GM12878 (cell line): ENCODE measurements around the gene AARSD1. TPM values are rescaled to one million over a fixed set of nuclear protein-coding genes. Genes with fewer than 3 reads are reported as not detected.
A peak's percentile ranks its signal among the peaks of the same experiment; 100 is the strongest.

ENCODE experiments used
- E2F4 ChIP-seq: IDR thresholded peaks from 2 replicates; pipeline ENCODE4 v1.6.1; 2012; ENCODE audit warnings: low read depth, low read length, improper control_type of control experiment
- E4F1 ChIP-seq: fragments of 450-650 bp; IDR thresholded peaks from 2 replicates; pipeline ENCODE4 v1.6.1; 2018; ENCODE audit warnings: borderline replicate concordance, mild to moderate bottlenecking; ENCODE audit not compliant: partially characterized antibody
- FOXM1 ChIP-seq: IDR thresholded peaks from 2 replicates; pipeline ENCODE4 v1.6.1; 2012; ENCODE audit warnings: low read depth, mild to moderate bottlenecking, inconsistent platforms, low read length, moderate library complexity
- HDAC2 ChIP-seq: fragments of 200-600 bp; sonication (generic); IDR thresholded peaks from 2 replicates; pipeline ENCODE4 v1.6.1; 2017
- HDGF ChIP-seq: fragments of 450-650 bp; IDR thresholded peaks from 2 replicates; pipeline ENCODE4 v1.6.1; 2016; ENCODE audit warnings: antibody characterized with exemption
- HSF1 ChIP-seq: fragments of 150-350 bp; IDR thresholded peaks from 2 replicates; pipeline ENCODE4 v1.6.1; 2014; ENCODE audit warnings: mild to moderate bottlenecking, low read depth, low read length
- IKZF1 ChIP-seq: fragments of 450-650 bp; conservative IDR thresholded peaks from 2 replicates; pipeline ENCODE4 v1.6.1; 2017; ENCODE audit warnings: antibody characterized with exemption, mild to moderate bottlenecking
- MXI1 ChIP-seq: fragments of 150-350 bp; IDR thresholded peaks from 2 replicates; pipeline ENCODE4 v1.6.1; 2011; ENCODE audit warnings: low read depth, mild to moderate bottlenecking, inconsistent platforms, low read length, improper control_type of control experiment
- NBN ChIP-seq: fragments of 450-650 bp; IDR thresholded peaks from 2 replicates; pipeline ENCODE4 v1.6.1; 2016
- SPI1 ChIP-seq: IDR thresholded peaks from 2 replicates; pipeline ENCODE4 v1.6.1; 2011; ENCODE audit warnings: low read depth, mild to moderate bottlenecking, low read length, moderate library complexity, borderline replicate concordance; ENCODE audit not compliant: insufficient read depth
- TCF3 ChIP-seq: IDR thresholded peaks from 2 replicates; pipeline ENCODE4 v1.6.1; 2012; ENCODE audit warnings: low read depth, mild to moderate bottlenecking, low read length, borderline replicate concordance; ENCODE audit not compliant: insufficient read depth
- ZNF687 ChIP-seq: fragments of 450-650 bp; IDR thresholded peaks from 2 replicates; pipeline ENCODE4 v1.6.1; 2017; ENCODE audit warnings: mild to moderate bottlenecking, moderate library complexity
- polyA plus RNA-seq, 11 experiments: library from polyadenylated mRNA; depleted of rRNA in 4 of 11; unstranded in 6 of 11; stranded (reverse) in 5 of 11; fragments of >200 nt; fragmentation: Nextera tagmentation in 4 of 11; fragmentation: Illumina TruSeq in 1 of 11; extraction: Ambion mirVana in 4 of 11; extraction: Trizol in 1 of 11; gene quantifications; 1 replicate in 1 of 11; 2 replicates in 10 of 11; pipeline versions ENCODE4 v1.2.1 to v1.2.3, GENCODE V29; 2011 to 2016; ENCODE audit warnings: inconsistent platforms in 2 of 11, missing spikeins in 2 of 11, low read depth in 1 of 11
- total RNA-seq, 4 experiments: library from RNA; depleted of rRNA in 3 of 4; stranded (reverse); fragments of >200 nt in 3 of 4; fragmentation: Illumina TruSeq in 1 of 4; extraction: Trizol in 1 of 4; gene quantifications; 2 replicates each; pipeline versions ENCODE4 v1.2.1 to v1.2.3, GENCODE V29; 2013 to 2021

The AARSD1 gene
- total and polyA plus RNA-seq, 10 of the 15 experiments (the other 5 are each of a cell fraction or from before 2014, with no cell fraction given) = 32.2 to 86.2 (median 52.8) TPM

- TF ChIP-seq FOXM1 (no peak), NBN (peak; percentile 82; the same call in 1 of the 2 replicates), ZNF687 (peak; percentile 96), TCF3 (no peak), IKZF1 (peak; percentile 81), HDGF (no peak; the same call in 1 of the 2 replicates), SPI1 (no peak), E2F4 (no peak), MXI1 (peak; percentile 97), HDAC2 (no peak), E4F1 (no peak), HSF1 (no peak)
These were observed at the start of gene AARSD1 (continued) for GRCh38 chr17:42964161-42964932.
